WTC11 (cell line): ENCODE results near the gene VWA8. TPM values are rescaled to one million over a fixed set of nuclear protein-coding genes. Genes with fewer than 3 reads are reported as not detected.

Experiments
- ATAC-seq: fragments of 200-7000 bp; cut with Tn5 transposase; 2 replicates; pipeline ENCODE4 v1.10.0; 2021; ENCODE audit warnings: mild to moderate bottlenecking, moderate library complexity
- CTCF ChIA-PET: fragments of 300-600 bp; sonication (Branson Sonifier 250); formaldehyde crosslinking; loops from one replicate; lab custom pipeline; 2021; ENCODE audit warnings: antibody characterized with exemption; lab: Charles Lee
- POLR2A ChIA-PET: fragments of 350-600 bp; sonication (Branson Sonifier 250); formaldehyde crosslinking; loops from one replicate; lab custom pipeline; 2021; ENCODE audit warnings: antibody characterized with exemption; lab: Charles Lee
- DNase-seq: peaks from one replicate; pipeline ENCODE4 v3.0.0; 2021; ENCODE audit warnings: low spot score
- H3K27ac Mint-ChIP-seq: 2 replicates; pipeline ENCODE4 v1.8.0; 2021; ENCODE audit warnings: mixed read lengths
- H3K27me3 Mint-ChIP-seq: 2 replicates; pipeline ENCODE4 v1.8.0; 2021; ENCODE audit warnings: low read depth, mild to moderate bottlenecking, moderate library complexity, mixed read lengths
- H3K36me3 Mint-ChIP-seq: 2 replicates; pipeline ENCODE4 v1.8.0; 2021; ENCODE audit warnings: mixed read lengths
- H3K4me1 Mint-ChIP-seq: 2 replicates; pipeline ENCODE4 v1.8.0; 2022; ENCODE audit warnings: mixed read lengths
- H3K4me3 Mint-ChIP-seq: 2 replicates; pipeline ENCODE4 v1.8.0; 2021; ENCODE audit warnings: mild to moderate bottlenecking, moderate library complexity, mixed read lengths
- H3K9me3 Mint-ChIP-seq: 2 replicates; pipeline ENCODE4 v1.8.0; 2021; ENCODE audit warnings: mixed read lengths
- AR ChIP-seq: fragments of 250-450 bp; sonication (Bioruptor Pico); IDR thresholded peaks from 2 replicates; pipeline ENCODE4 v1.9.0; 2021; ENCODE audit warnings: mild to moderate bottlenecking
- ATF1 ChIP-seq: sonication (generic); formaldehyde crosslinking; IDR thresholded peaks from 2 replicates; pipeline ENCODE4 v1.8.1; 2023; ENCODE audit warnings: mild to moderate bottlenecking, moderate library complexity, missing genetic modification reagents
- E2F4 ChIP-seq: sonication (generic); formaldehyde crosslinking; IDR thresholded peaks from 2 replicates; pipeline ENCODE4 v1.8.1; 2022; ENCODE audit warnings: low read depth, mild to moderate bottlenecking, moderate library complexity, missing genetic modification reagents, borderline replicate concordance
- EMX1 ChIP-seq: fragments of 250-450 bp; sonication (Bioruptor Pico); IDR thresholded peaks from 2 replicates; pipeline ENCODE4 v1.8.0; 2021; ENCODE audit warnings: mild to moderate bottlenecking
- ERG ChIP-seq: fragments of 250-450 bp; sonication (Bioruptor Pico); IDR thresholded peaks from 2 replicates; pipeline ENCODE4 v1.8.0; 2021; ENCODE audit warnings: mild to moderate bottlenecking
- ETV6 ChIP-seq: sonication (generic); formaldehyde crosslinking; IDR thresholded peaks from 2 replicates; pipeline ENCODE4 v1.8.1; 2022; ENCODE audit warnings: mild to moderate bottlenecking, missing genetic modification reagents
- FOXP1 ChIP-seq: sonication (generic); formaldehyde crosslinking; IDR thresholded peaks from 2 replicates; pipeline ENCODE4 v1.8.0; 2022; ENCODE audit warnings: missing genetic modification reagents, mild to moderate bottlenecking, moderate library complexity, borderline replicate concordance
- FOXP4 ChIP-seq: sonication (generic); formaldehyde crosslinking; IDR thresholded peaks from 2 replicates; pipeline ENCODE4 v1.8.0; 2022; ENCODE audit warnings: mild to moderate bottlenecking, missing genetic modification reagents
- IRF1 ChIP-seq: sonication (generic); formaldehyde crosslinking; IDR thresholded peaks from 2 replicates; pipeline ENCODE4 v1.8.0; 2023; ENCODE audit warnings: missing genetic modification reagents
- IRF2 ChIP-seq: sonication (generic); formaldehyde crosslinking; IDR thresholded peaks from 2 replicates; pipeline ENCODE4 v1.8.0; 2022; ENCODE audit warnings: low read depth, missing genetic modification reagents, borderline replicate concordance
- KAT7 ChIP-seq: sonication (generic); formaldehyde crosslinking; IDR thresholded peaks from 2 replicates; pipeline ENCODE4 v1.8.1; 2023; ENCODE audit warnings: missing genetic modification reagents, mild to moderate bottlenecking, borderline replicate concordance
- PREB ChIP-seq: sonication (generic); formaldehyde crosslinking; IDR thresholded peaks from 2 replicates; pipeline ENCODE4 v1.8.1; 2022; ENCODE audit warnings: mild to moderate bottlenecking, missing genetic modification reagents, moderate library complexity, borderline replicate concordance
- PRRX2 ChIP-seq: fragments of 250-450 bp; sonication (Bioruptor Pico); IDR thresholded peaks from 2 replicates; pipeline ENCODE4 v1.8.0; 2021; ENCODE audit warnings: mild to moderate bottlenecking
- SP1 ChIP-seq: sonication (generic); formaldehyde crosslinking; conservative IDR thresholded peaks from 2 replicates; pipeline ENCODE4 v1.8.1; 2022; ENCODE audit warnings: missing genetic modification reagents
- TCF7 ChIP-seq: sonication (generic); formaldehyde crosslinking; IDR thresholded peaks from 2 replicates; pipeline ENCODE4 v1.8.0; 2022; ENCODE audit warnings: mild to moderate bottlenecking, low read depth, missing genetic modification reagents, moderate library complexity
- ZNF138 ChIP-seq: sonication (generic); formaldehyde crosslinking; conservative IDR thresholded peaks from 2 replicates; pipeline ENCODE4 v1.8.1; 2022; ENCODE audit warnings: mild to moderate bottlenecking, moderate library complexity, missing genetic modification reagents
- ZNF219 ChIP-seq: sonication (generic); formaldehyde crosslinking; IDR thresholded peaks from 2 replicates; pipeline ENCODE4 v1.8.0; 2023; ENCODE audit warnings: missing genetic modification reagents, mild to moderate bottlenecking, borderline replicate concordance
- ZNF281 ChIP-seq: sonication (generic); formaldehyde crosslinking; IDR thresholded peaks from 2 replicates; pipeline ENCODE4 v1.8.0; 2023; ENCODE audit warnings: mild to moderate bottlenecking, missing genetic modification reagents
- ZNF512 ChIP-seq: sonication (generic); formaldehyde crosslinking; IDR thresholded peaks from 2 replicates; pipeline ENCODE4 v1.8.1; 2022; ENCODE audit warnings: missing genetic modification reagents, borderline replicate concordance
- total RNA-seq: library from RNA; stranded (reverse); gene quantifications from 3 replicates; pipeline ENCODE4 v1.2.3, GENCODE V29; 2021

VWA8 gene
- total RNA-seq, 1 experiment from 2014 or later, result 19.9 TPM

GRCh38 chr13:41658057-41658661, 302.8 kb downstream of the VWA8 start (continued):
- no peak for TF ChIP-seq FOXP4
- TF ChIP-seq, all 79 proteins: peak for 0

- H3K36me3 Mint-ChIP-seq, result peaks cover 10% of the 10 kb centered on the region; the same call in 1 of the 2 replicates
- H3K4me1 Mint-ChIP-seq, result no peaks in the 10 kb centered on the region
- ATAC-seq, result no peak
- H3K9me3 Mint-ChIP-seq, result peaks cover 11% of the 10 kb centered on the region
- no peak overlapping the region for H3K27ac Mint-ChIP-seq
- TF ChIP-seq IRF2 (CRISPR knock-in tag) (no peak), ZNF219 (CRISPR knock-in tag) (no peak), IRF1 (CRISPR knock-in tag) (no peak), AR (CRISPR knock-in tag) (no peak), SP1 (CRISPR knock-in tag) (no peak), FOXP1 (CRISPR knock-in tag) (no peak), ZNF281 (CRISPR knock-in tag) (no peak), E2F4 (no peak), ZNF512 (no peak), PRRX2 (CRISPR knock-in tag) (no peak)
- TF ChIP-seq, all 79 proteins: peak for 0
- Mint-ChIP-seq H3K27me3 (no peaks in the 10 kb centered on the region), H3K4me3 (no peak overlapping the region)
- ChIA-PET POLR2A (no interaction called here), CTCF (no interaction called here)
- DNase-seq, result no peak
Measured at GRCh38 chr13:41655997-41656396, 304.9 kb downstream of the VWA8 start.

- H3K27me3 Mint-ChIP-seq, result no peaks in the 10 kb centered on the region
- ATAC-seq, result no peak
- H3K4me1 Mint-ChIP-seq, result no peaks in the 10 kb centered on the region
- ChIA-PET POLR2A (no interaction called here), CTCF (no interaction called here)
- H3K36me3 Mint-ChIP-seq, result peaks cover 10% of the 10 kb centered on the region; the same call in 1 of the 2 replicates
- peaks cover 11% of the 10 kb centered on the region for H3K9me3 Mint-ChIP-seq
- no peak for DNase-seq
- H3K4me3 Mint-ChIP-seq, result no peak overlapping the region
- H3K27ac Mint-ChIP-seq, result no peak overlapping the region
- TF ChIP-seq ZNF138 (CRISPR knock-in tag) (no peak), ERG (CRISPR knock-in tag) (no peak), PRRX2 (CRISPR knock-in tag) (no peak), ETV6 (CRISPR knock-in tag) (no peak), PREB (CRISPR knock-in tag) (no peak), EMX1 (CRISPR knock-in tag) (no peak), ATF1 (CRISPR knock-in tag) (no peak), FOXP1 (CRISPR knock-in tag) (no peak), KAT7 (CRISPR knock-in tag) (no peak), TCF7 (no peak)
Measured at GRCh38 chr13:41654796-41655195, 306.1 kb downstream of the VWA8 start.
